ENCODE data around the gene CAMKK1. TPM values are rescaled to one million over a fixed set of nuclear protein-coding genes. Genes with fewer than 3 reads are reported as not detected.

The CAMKK1 gene
- polyA plus RNA-seq, 3 donors = 3.9 to 5.7 (median 4.2) TPM

DNA sequence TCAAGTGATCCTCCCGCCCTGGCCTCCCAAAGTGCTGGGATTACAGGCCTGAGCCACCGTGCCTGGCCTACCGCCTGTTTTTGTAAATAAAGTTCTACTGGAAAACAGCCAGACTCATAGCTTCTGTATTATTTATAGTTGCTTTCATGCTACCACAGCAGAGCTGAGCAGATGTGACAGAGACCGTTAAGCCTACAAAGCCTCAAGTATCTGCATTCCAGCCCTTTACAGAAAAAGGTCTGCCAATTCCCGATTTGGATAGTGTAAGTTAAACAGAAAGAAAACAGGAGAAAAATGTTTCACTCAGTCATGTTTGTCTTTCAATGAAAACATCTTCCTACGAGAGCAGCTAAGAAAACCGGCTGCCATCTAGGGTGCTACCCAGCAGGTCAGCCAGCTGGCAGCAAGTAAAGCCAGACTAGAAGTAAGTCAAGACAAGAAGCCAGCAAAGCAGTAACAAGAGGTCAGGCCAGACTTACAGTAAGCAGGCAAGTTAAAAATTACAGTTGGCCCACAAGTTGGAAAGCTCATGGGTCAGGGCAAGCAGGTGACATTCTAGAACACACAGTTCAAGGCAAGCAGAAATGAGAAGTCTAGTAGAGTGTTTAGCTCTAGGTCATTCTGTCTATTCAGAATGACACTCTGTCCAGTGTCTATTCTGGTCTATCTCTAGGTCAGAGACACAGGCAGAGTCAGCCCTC, 64.6 kb downstream of the CAMKK1 start:
- no peak for DNase-seq (ENCODE audit: extremely low read depth in 1 of 11, low read depth in 9 of 11, low spot score in 4 of 11)

DNA sequence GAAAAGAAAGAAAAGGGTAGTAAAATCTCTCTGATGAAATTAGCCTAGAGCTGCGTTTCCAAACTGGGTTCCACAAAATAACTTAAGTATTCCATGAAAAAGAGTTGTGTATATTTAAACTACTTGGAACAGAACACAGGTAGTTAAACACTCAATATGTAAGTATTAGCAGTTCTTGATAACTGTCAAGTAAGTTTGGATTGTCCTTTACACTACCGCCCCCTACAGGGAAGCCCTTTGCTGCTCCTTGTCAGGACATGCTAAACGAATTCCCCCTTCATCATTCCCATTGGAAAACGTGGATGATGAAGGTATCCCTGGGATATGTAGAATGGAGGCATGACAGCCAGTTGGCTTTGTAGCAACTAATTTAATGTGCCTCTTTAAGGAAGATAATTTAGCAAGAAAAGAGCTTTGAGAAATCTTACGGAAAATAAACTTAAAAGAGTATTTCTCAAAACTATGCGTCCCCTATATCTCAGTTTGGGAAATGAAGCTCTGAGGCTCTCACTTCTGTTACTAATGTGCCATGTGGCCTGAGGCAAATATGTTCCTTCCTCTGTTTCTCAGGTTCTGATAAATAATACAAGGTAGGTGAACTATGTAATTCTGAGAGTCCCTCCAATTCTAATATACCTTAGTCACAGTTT, 65.6 kb downstream of the CAMKK1 start:
- DNase-seq (ENCODE audit: extremely low read depth in 1 of 11, low read depth in 9 of 11, low spot score in 4 of 11) = peak in 2 of 11 donors; percentile 46 to 54

DNA sequence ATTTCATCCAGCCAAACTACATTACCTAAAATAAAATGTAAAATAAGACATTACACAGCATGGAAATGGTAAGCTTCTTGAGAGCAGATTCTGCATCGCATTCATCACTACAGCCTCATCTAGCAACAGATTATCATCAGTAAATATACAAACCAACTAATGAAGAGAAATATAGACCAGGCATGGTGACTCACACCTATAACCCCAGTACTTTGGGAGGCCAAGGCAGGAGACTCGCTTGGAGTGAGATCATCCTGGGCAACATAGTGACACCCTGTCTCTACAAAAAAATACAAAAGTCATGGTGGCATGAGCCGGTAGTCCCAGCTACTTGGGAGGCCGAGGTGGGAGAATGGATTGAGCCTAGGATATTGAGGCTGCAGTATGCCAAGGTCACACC, 66.7 kb downstream of the CAMKK1 start:
- no peak for DNase-seq (ENCODE audit: extremely low read depth in 1 of 11, low read depth in 9 of 11, low spot score in 4 of 11)

DNA sequence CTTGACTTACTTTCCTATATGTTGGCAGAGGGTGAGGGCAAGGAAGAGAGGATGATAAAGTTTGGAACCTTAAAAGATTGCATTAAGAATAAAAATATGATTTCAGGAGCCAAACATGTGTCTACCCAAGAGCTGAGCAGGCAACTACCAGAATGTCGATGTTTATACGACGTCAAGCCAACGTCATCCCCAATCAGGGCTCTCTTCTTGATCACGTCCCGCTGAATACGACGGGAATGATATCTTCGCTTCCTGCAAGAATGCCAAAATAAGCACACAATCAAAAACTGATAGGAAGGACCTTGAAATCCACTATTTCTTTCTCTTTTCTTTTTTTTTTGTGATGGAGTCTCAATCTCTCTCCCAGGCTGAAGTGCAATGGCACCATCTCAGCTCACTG, 71.8 kb downstream of the CAMKK1 start:
- no peak for DNase-seq (ENCODE audit: extremely low read depth in 1 of 11, low read depth in 9 of 11, low spot score in 4 of 11)

DNA sequence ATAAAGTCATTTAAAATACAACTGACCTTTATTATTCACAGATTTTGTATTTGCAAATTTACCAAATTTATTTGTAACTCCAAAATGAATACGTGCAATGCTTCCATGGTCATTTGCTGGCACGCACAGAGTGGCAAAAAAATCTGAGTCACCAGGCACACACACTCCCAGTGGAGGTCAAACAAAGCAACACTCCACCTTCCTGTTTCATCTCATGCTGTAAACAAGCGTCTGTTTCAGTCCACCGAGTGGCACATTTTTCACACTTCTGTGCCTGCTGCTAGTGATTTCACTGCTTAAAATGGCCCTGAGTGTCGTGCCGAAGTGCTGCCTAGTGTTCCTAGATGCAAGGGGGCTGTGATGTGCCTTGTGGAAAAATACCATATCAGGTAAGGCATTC, 74.1 kb downstream of the CAMKK1 start:
- DNase-seq (ENCODE audit: extremely low read depth in 1 of 11, low read depth in 9 of 11, low spot score in 4 of 11) = no peak

DNA sequence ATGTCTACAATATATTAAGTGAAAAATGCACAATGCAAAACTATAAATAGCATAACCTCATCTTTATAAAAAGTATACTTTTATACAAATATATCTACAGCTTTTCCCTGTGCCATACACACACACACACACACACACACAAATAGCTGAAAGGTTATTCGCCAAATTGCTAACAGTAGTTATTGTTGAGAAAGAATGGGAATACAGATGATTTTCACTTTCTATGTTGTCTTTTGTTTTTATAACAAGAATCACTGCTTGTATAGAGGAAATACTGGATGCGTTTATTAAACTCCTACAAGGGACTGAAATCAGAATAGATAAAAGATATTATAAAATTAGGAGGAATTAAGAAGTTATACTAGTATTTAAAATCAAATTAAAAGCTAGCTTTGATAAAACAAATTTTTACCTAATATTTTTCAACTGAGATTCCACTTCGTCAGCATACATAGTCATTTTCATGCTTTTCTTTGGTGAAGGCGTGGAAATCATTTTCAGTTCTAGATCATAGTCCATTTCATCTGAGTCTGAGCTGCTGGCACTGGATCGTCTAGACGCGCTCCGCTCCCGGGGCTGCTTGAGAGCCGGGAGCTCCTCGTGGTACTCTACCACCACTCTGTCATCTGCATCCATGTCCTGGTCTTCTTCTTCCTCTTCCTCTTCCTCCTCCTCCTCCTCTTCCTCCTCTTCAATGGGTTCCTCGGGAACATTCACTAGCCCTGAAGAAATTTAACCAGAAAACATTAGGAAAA, 74.8 kb downstream of the CAMKK1 start:
- no peak for DNase-seq (ENCODE audit: extremely low read depth in 1 of 11, low read depth in 9 of 11, low spot score in 4 of 11)

DNA sequence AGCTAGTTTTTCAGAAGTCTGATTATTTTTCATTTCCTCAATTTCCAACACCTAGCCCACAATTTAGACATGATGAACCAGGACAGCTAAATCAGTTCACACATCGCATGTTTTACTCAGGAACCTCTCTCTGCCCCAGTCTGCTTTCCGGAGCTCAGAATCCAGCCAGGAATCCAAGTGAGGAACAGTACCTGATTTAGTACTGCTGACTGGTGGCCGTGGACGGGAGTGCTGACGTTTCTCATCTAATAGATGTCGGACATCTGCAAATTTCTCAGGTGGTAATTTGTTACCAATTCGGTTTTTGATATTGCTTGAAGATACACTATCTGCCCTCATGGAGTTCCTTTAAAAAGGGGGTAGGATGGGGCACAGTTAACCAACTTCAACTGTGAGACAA, 76.9 kb downstream of the CAMKK1 start:
- no peak for DNase-seq (ENCODE audit: extremely low read depth in 1 of 11, low read depth in 9 of 11, low spot score in 4 of 11)

DNA sequence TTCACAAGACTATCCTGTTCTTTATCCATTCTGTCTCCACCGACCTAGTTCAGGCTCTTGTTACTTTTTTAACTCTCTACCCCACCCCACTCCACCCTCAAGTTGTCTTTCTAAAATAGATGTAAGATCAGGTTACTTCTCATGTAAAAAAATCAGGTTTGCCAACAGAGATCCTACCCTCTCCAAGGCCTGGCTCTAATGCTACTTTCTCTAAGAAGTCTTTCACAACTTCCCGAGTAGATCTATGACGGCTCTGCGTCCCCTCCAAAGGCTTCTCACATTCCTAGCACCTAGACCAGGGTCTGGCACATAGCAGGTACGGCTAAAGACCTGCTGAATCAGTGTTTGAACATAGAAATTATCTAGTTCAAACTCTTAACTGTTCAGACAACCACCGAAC, 77.7 kb downstream of the CAMKK1 start:
- no peak for DNase-seq (ENCODE audit: extremely low read depth in 1 of 11, low read depth in 9 of 11, low spot score in 4 of 11)

DNA sequence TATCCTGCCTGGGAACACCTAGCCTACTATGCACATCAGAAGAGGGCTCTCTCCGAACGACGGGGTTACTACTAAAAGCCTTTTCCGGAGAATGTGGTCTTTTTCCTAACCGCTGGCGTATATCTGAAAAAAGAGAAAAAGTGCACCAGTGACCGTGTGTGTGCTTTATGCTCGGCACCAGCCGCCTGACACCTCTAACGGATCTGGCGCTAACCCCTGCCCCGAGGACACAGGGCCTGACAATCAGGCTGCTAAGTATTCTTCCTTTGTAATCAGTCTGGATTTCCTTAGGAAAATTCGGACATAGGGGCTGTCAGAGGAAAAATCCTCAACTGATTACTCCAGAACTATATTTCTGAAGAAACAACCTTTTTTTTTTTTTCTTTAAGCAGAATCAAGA, 78.5 kb downstream of the CAMKK1 start:
- no peak for DNase-seq (ENCODE audit: extremely low read depth in 1 of 11, low read depth in 9 of 11, low spot score in 4 of 11)

DNA sequence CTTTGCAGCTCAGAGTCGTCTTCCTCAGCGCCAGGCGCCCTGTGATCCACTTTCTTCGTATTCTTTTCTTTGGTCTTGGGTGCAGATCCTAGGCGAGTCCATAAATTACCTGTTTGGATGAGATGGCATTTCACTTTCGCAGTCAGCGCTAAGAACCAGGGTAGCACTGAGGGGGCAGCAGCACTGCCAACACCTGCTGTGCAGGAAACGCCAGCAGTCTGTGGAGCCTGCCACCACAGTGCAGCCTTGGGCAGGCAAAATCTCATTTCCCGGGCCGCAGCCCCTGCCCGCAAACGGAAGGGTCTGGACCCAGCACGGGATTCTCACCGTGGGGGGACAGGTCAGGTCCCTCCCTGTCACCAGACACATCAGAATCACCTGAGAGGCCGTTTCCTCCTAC, 79.7 kb downstream of the CAMKK1 start:
- DNase-seq (ENCODE audit: extremely low read depth in 1 of 11, low read depth in 9 of 11, low spot score in 4 of 11) = no peak

DNA sequence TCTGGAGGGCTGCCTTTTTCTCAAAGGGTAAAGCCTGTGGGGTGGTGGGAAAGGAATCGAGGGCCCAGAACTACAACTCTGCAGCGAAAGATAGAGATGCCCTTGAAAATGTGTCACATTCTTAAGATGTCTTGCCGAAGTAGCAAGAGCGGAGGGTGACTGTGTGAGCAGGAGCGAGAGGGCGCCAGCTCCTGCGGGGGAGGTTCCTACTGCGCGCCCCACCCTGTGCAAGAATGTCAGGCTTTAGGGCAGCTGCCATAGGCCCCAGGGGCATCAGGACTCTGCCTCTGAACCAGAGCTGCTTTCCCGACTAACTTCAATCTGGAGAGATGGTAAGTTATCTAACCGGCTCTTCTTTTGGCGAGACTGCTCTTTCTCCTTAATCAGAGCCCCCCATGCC, 80.1 kb downstream of the CAMKK1 start:
- DNase-seq (ENCODE audit: extremely low read depth in 1 of 11, low read depth in 9 of 11, low spot score in 4 of 11) = no peak

DNA sequence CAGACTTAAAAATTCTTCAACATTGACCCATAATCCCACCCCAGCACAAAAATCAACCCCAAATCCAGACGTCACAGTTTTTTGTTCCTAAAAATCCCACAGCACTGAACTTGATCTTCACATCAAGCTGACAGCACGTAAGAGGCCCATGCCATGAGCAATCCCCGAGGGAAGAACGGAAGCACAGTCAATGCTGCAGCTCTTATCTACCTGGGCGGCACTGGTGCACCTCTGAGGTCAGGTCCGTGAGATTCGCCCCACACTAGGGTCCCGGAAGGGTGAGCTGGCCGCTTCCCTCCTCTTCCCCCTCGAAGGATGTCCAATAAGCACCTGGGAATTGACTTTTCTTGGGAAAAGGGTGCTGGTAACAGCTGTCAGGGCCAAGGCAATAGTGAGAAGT, 80.6 kb downstream of the CAMKK1 start:
- no peak for DNase-seq (ENCODE audit: extremely low read depth in 1 of 11, low read depth in 9 of 11, low spot score in 4 of 11)

Other genes with a start within 250 kb of the CAMKK1 start
- gene TAX1BP3, start 224.5 kb downstream of the CAMKK1 start, polyA plus RNA-seq (ENCODE audit: insufficient read length in 3 of 3) = 100 to 1,000 TPM in 1 of 3 donors, 10 to 100 TPM in 2; 88.5 to 113 (median 90.6) TPM
- gene EMC6, start 224.2 kb downstream of the CAMKK1 start, polyA plus RNA-seq (ENCODE audit: insufficient read length in 3 of 3) = 10 to 100 TPM; 21.0 to 35.3 (median 31.8) TPM
- 1 to 10 TPM; 1.3 to 1.4 (median 1.3) TPM for gene P2RX5, start 196.9 kb downstream of the CAMKK1 start, polyA plus RNA-seq (ENCODE audit: insufficient read length in 3 of 3)
- gene HASPIN, start 169.2 kb downstream of the CAMKK1 start, polyA plus RNA-seq (ENCODE audit: insufficient read length in 3 of 3) = 1 to 10 TPM; 2.7 to 4.9 (median 3.8) TPM
- 10 to 100 TPM; 37.7 to 40.0 (median 37.8) TPM for gene ITGAE, start 91.9 kb downstream of the CAMKK1 start, polyA plus RNA-seq (ENCODE audit: insufficient read length in 3 of 3)
- 100 to 1,000 TPM in 1 of 3 donors, 10 to 100 TPM in 2; 83.1 to 122 (median 83.7) TPM for gene NCBP3, start 46.8 kb downstream of the CAMKK1 start, polyA plus RNA-seq (ENCODE audit: insufficient read length in 3 of 3)
- 1 to 10 TPM in 2 of 3 donors, under 1 TPM in 1; 0.93 to 1.4 (median 1.1) TPM for gene P2RX1, start 23.4 kb upstream of the CAMKK1 start, polyA plus RNA-seq (ENCODE audit: insufficient read length in 3 of 3)
- gene ATP2A3, start 71.4 kb upstream of the CAMKK1 start, polyA plus RNA-seq (ENCODE audit: insufficient read length in 3 of 3) = 1 to 10 TPM; 4.6 to 5.2 (median 4.8) TPM
- 10 to 100 TPM; 21.5 to 30.4 (median 23.5) TPM for gene ZZEF1, start 250.0 kb upstream of the CAMKK1 start, polyA plus RNA-seq (ENCODE audit: insufficient read length in 3 of 3)

Measured in renal cortex interstitium (tissue), 11 donors.